GM18498 (cell line): ENCODE results near the gene GPM6B.

Source experiments
- ATAC-seq: cut with Tn5 transposase; IDR thresholded peaks from one replicate; pipeline ENCODE4 v1.9.1; 2021; ENCODE audit warnings: mild to moderate bottlenecking, moderate library complexity; ENCODE audit not compliant: unreplicated experiment

The GPM6B gene

GRCh38 chrX:13816643-13817627, at the start of gene GPM6B:
TSS of gene GPM6B (minus strand) at chrX:13817093. CDS start at chrX:13816904, 189 bp downstream.
- ATAC-seq, result no peak

- ATAC-seq, result no peak
Observed at GRCh38 chrX:13864264-13864663, 47.4 kb upstream of the GPM6B start.

GRCh38 chrX:13863324-13863723, 46.4 kb upstream of the GPM6B start:
- no peak for ATAC-seq

GRCh38 chrX:13859724-13860123, 42.8 kb upstream of the GPM6B start:
- no peak for ATAC-seq

- ATAC-seq, result no peak
Observed at GRCh38 chrX:13857804-13858203, 40.9 kb upstream of the GPM6B start.

GRCh38 chrX:13855689-13856450, 39.0 kb upstream of the GPM6B start:
- peak; percentile 67 for ATAC-seq

GRCh38 chrX:13854003-13854402, 37.1 kb upstream of the GPM6B start:
- ATAC-seq, result no peak

- ATAC-seq, result peak; percentile 77
Observed at GRCh38 chrX:13852001-13852695, 35.3 kb upstream of the GPM6B start.

- no peak for ATAC-seq
Observed at GRCh38 chrX:13845721-13846378, 29.0 kb upstream of the GPM6B start.

- ATAC-seq, result no peak
Observed at GRCh38 chrX:13843150-13843721, 26.3 kb upstream of the GPM6B start.

- ATAC-seq, result no peak
Observed at GRCh38 chrX:13840121-13840520, 23.2 kb upstream of the GPM6B start.

GRCh38 chrX:13837290-13837745, 20.4 kb upstream of the GPM6B start:
- ATAC-seq, result no peak

GRCh38 chrX:13836575-13836974, 19.7 kb upstream of the GPM6B start:
- ATAC-seq, result no peak

GRCh38 chrX:13835825-13836224, 18.9 kb upstream of the GPM6B start:
- no peak for ATAC-seq

GRCh38 chrX:13834355-13834754, 17.5 kb upstream of the GPM6B start:
- no peak for ATAC-seq

GRCh38 chrX:13829983-13830382, 13.1 kb upstream of the GPM6B start:
- no peak for ATAC-seq

GRCh38 chrX:13828392-13828791, 11.5 kb upstream of the GPM6B start:
- ATAC-seq, result no peak

GRCh38 chrX:13827298-13828090, 10.6 kb upstream of the GPM6B start:
- ATAC-seq, result no peak

- ATAC-seq, result no peak
Observed at GRCh38 chrX:13826770-13827169, 9.9 kb upstream of the GPM6B start.
